SU-DHL-6 (cell line): ENCODE measurements around the gene NPBWR2.
"Not testable (repeated sequence)": the region's sequence is repeated elsewhere in the genome, so short reads cannot be mapped to it uniquely, and the experiment has no call there.

Experiments
- H2AFZ ChIP-seq: fragments of 200-600 bp; sonication (generic); 2 replicates; pipeline ENCODE4 v1.6.1; 2014; ENCODE audit warnings: low read depth, mild to moderate bottlenecking, moderate library complexity, mixed read lengths, antibody characterized with exemption, low read length; ENCODE audit not compliant: severe bottlenecking
- H3F3A ChIP-seq: fragments of 200-600 bp; shearing (Covaris generic); 2 replicates; pipeline ENCODE4 v1.6.0; 2016; ENCODE audit warnings: antibody characterized with exemption, mild to moderate bottlenecking; ENCODE audit not compliant: insufficient read depth
- H3K27ac ChIP-seq: fragments of 200-600 bp; sonication (generic); 2 replicates; pipeline ENCODE4 v1.5.1; 2016; ENCODE audit warnings: low read depth, mild to moderate bottlenecking, low read length, moderate library complexity, mixed read lengths
- H3K27me3 ChIP-seq: fragments of 200-600 bp; sonication (generic), shearing (Covaris generic); 2 replicates; pipeline ENCODE4 v1.6.0; 2014; ENCODE audit warnings: mild to moderate bottlenecking, low read length
- H3K36me3 ChIP-seq: fragments of 200-600 bp; sonication (generic); 2 replicates; pipeline ENCODE4 v1.6.1; 2014; ENCODE audit warnings: mild to moderate bottlenecking, low read length, mixed read lengths
- H3K4me2 ChIP-seq: fragments of 300-600, 200-600 bp; shearing (Covaris generic), sonication (generic); 2 replicates; pipeline ENCODE4 v1.6.0; 2014; ENCODE audit warnings: low read length, low read depth, mild to moderate bottlenecking; ENCODE audit not compliant: poor library complexity, severe bottlenecking
- H3K4me3 ChIP-seq: fragments of 200-600 bp; sonication (generic); 2 replicates; pipeline ENCODE4 v1.5.1; 2014; ENCODE audit warnings: antibody characterized with exemption, low read length, mild to moderate bottlenecking, mixed read lengths; ENCODE audit not compliant: insufficient read depth, poor library complexity, severe bottlenecking
- H3K79me2 ChIP-seq: fragments of 200-600 bp; sonication (generic); 2 replicates; pipeline ENCODE4 v1.6.1; 2014; ENCODE audit warnings: mild to moderate bottlenecking, low read length, moderate library complexity; ENCODE audit not compliant: insufficient read depth
- H3K9ac ChIP-seq: fragments of 200-600 bp; sonication (generic); 2 replicates; pipeline ENCODE4 v1.7.0; 2014; ENCODE audit warnings: mild to moderate bottlenecking, low read length
- H3K9me2 ChIP-seq: fragments of 200-600 bp; sonication (generic); replicated peaks from 2 replicates; pipeline ENCODE4 v1.6.1; 2014; ENCODE audit warnings: low read length; ENCODE audit not compliant: insufficient read depth
- H3K9me3 ChIP-seq: fragments of 200-600 bp; sonication (generic); 2 replicates; pipeline ENCODE4 v1.6.1; 2014; ENCODE audit warnings: low read length, mixed read lengths; ENCODE audit not compliant: insufficient read depth
- H4K20me1 ChIP-seq: fragments of 200-600 bp; sonication (generic); 2 replicates; pipeline ENCODE4 v1.6.1; 2014; ENCODE audit warnings: low read depth, mild to moderate bottlenecking, antibody characterized with exemption, low read length, moderate library complexity, mixed read lengths
- CTCF ChIP-seq: fragments of 200-600 bp; sonication (generic); IDR thresholded peaks from one replicate; pipeline ENCODE4 v1.5.1; 2017; ENCODE audit warnings: antibody characterized with exemption, mild to moderate bottlenecking, low read length, moderate library complexity; ENCODE audit not compliant: insufficient read depth, poor library complexity, severe bottlenecking
- EZH2phosphoT487 ChIP-seq: fragments of 200-600 bp; sonication (generic), shearing (Covaris generic); conservative IDR thresholded peaks from 2 replicates; pipeline ENCODE4 v1.6.1; 2018; ENCODE audit warnings: mild to moderate bottlenecking, antibody characterized with exemption, low read length, moderate library complexity, mixed read lengths

The NPBWR2 gene

GRCh38 chr20:64131406-64131805, 24.0 kb upstream of the NPBWR2 start:
- no peaks in the 10 kb centered on the region for H4K20me1 ChIP-seq
- H3K27me3 ChIP-seq = no peaks in the 10 kb centered on the region
- no peak overlapping the region for H2AFZ ChIP-seq
- no peaks in the 10 kb centered on the region for H3K9me2 ChIP-seq
- no peak overlapping the region for H3K9ac ChIP-seq
- no peaks in the 10 kb centered on the region for H3K79me2 ChIP-seq
- no peak overlapping the region for H3K4me3 ChIP-seq
- TF ChIP-seq EZH2phosphoT487 (no peak), CTCF (no peak)
- no peak overlapping the region for H3K27ac ChIP-seq
- H3K9me3 ChIP-seq = no peaks in the 10 kb centered on the region
- H3F3A ChIP-seq = no peaks in the 10 kb centered on the region
- H3K36me3 ChIP-seq = no peaks in the 10 kb centered on the region
- H3K4me2 ChIP-seq = no peak overlapping the region

- H4K20me1 ChIP-seq = no peaks in the 10 kb centered on the region
- no peaks in the 10 kb centered on the region for H3K36me3 ChIP-seq
- H3K4me3 ChIP-seq = no peak overlapping the region
- no peak for TF ChIP-seq EZH2phosphoT487
- H3K9me3 ChIP-seq = no peaks in the 10 kb centered on the region
- H3K79me2 ChIP-seq = no peaks in the 10 kb centered on the region
- no peak overlapping the region for H3K9ac ChIP-seq
- no peak overlapping the region for H3K4me2 ChIP-seq
- no peaks in the 10 kb centered on the region for H3K27me3 ChIP-seq
- no peak overlapping the region for H3K27ac ChIP-seq
- no peak overlapping the region for H2AFZ ChIP-seq
- no peaks in the 10 kb centered on the region for H3F3A ChIP-seq
- H3K9me2 ChIP-seq = no peaks in the 10 kb centered on the region
Measured at GRCh38 chr20:64130876-64131275, 23.5 kb upstream of the NPBWR2 start.

GRCh38 chr20:64130271-64130670, 22.9 kb upstream of the NPBWR2 start:
- Histone ChIP-seq H3K4me2 (no peak overlapping the region), H3K27me3 (no peaks in the 10 kb centered on the region), H3K9ac (no peak overlapping the region), H3K27ac (no peak overlapping the region), H3K79me2 (no peaks in the 10 kb centered on the region), H3K4me3 (no peak overlapping the region), H2AFZ (no peak overlapping the region), H3K9me2 (no peaks in the 10 kb centered on the region), H3F3A (no peaks in the 10 kb centered on the region), H3K36me3 (no peaks in the 10 kb centered on the region), H3K9me3 (no peaks in the 10 kb centered on the region), H4K20me1 (no peaks in the 10 kb centered on the region)
- TF ChIP-seq EZH2phosphoT487 (no peak), CTCF (no peak)

GRCh38 chr20:64129146-64129782, 21.9 kb upstream of the NPBWR2 start:
- Histone ChIP-seq H2AFZ (no peak overlapping the region), H3K27ac (no peak overlapping the region), H3K9me2 (no peaks in the 10 kb centered on the region), H3K4me3 (no peak overlapping the region), H3F3A (no peaks in the 10 kb centered on the region), H3K36me3 (no peaks in the 10 kb centered on the region), H3K27me3 (no peaks in the 10 kb centered on the region), H3K9ac (no peak overlapping the region), H4K20me1 (no peaks in the 10 kb centered on the region), H3K4me2 (no peak overlapping the region), H3K9me3 (no peaks in the 10 kb centered on the region), H3K79me2 (no peaks in the 10 kb centered on the region)
- TF ChIP-seq CTCF = no peak
- no peak for TF ChIP-seq EZH2phosphoT487

GRCh38 chr20:64123517-64123916, 16.2 kb upstream of the NPBWR2 start:
- H4K20me1 ChIP-seq, H3K4me3 ChIP-seq, H3F3A ChIP-seq, H3K9me2 ChIP-seq, H3K36me3 ChIP-seq, H3K9me3 ChIP-seq, H3K4me2 ChIP-seq, H3K9ac ChIP-seq, H2AFZ ChIP-seq, H3K79me2 ChIP-seq, H3K27me3 ChIP-seq, H3K27ac ChIP-seq: not testable (repeated sequence)

- H3F3A ChIP-seq, H3K27me3 ChIP-seq, H3K27ac ChIP-seq, H4K20me1 ChIP-seq, H3K4me3 ChIP-seq, H3K9ac ChIP-seq, H3K9me3 ChIP-seq, H2AFZ ChIP-seq, H3K4me2 ChIP-seq, H3K36me3 ChIP-seq, H3K79me2 ChIP-seq, H3K9me2 ChIP-seq: not testable (repeated sequence)
Measured at GRCh38 chr20:64122927-64123326, 15.6 kb upstream of the NPBWR2 start.
